ENCODE results near the gene NAA15. TPM values are rescaled to one million over a fixed set of nuclear protein-coding genes. Genes with fewer than 3 reads are reported as not detected.

The NAA15 gene
- total and polyA plus RNA-seq, 2 of the 8 experiments (the other 6 are each of a cell fraction or from before 2014, with no cell fraction given): 9.7 to 124 TPM

DNA sequence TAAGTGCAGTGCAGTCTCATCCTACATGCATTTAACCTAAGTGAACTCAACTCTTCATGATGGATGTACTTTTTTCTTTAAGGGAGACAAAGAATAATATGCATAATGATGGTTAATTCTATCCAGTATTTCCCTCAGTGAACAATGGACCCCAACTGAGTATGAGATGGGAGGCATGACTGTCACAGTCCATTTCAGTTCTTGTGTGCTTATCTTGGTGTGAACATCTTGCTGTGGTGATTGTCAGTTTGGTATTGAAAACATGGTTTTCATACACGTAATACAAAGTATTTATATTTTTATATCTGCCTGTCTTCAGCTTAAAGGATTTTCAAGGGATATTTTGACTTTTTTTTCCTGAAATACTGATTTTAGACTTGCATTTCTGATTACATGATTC is 72.9 kb downstream of the NAA15 start:
- Histone ChIP-seq H2AFZ (ENCODE audit: low read length) (no peak overlapping the region), H3K79me1 (ENCODE audit: low read depth, low read length) (no peaks in the 10 kb centered on the region), H3K4me2 (ENCODE audit: insufficient read depth in 1 of 2, low read depth in 2 of 2, low read length in 2 of 2) (no peak overlapping the region), H3K56ac (replicated peaks; ENCODE audit: insufficient read length, low read depth, low read length) (no peak overlapping the region), H3K9me3 (ENCODE audit: insufficient read depth in 2 of 2, low read depth in 1 of 2, low read length in 1 of 2) (no peaks in the 10 kb centered on the region), H3K23ac (ENCODE audit: insufficient read length) (no peak overlapping the region), H2AK5ac (ENCODE audit: low read depth, low read length) (no peak overlapping the region), H2BK15ac (ENCODE audit: low read length) (no peak overlapping the region), H3K27ac (ENCODE audit: low read depth, low read length) (no peak overlapping the region), H4K20me1 (replicated peaks in 1 of 2; ENCODE audit: control insufficient read depth in 1 of 2, insufficient read depth in 2 of 2, low read length in 2 of 2) (peaks cover 3 to 6% of the 10 kb centered on the region in 2 experiments), H3K27me3 (replicated peaks in 1 of 4; ENCODE audit: control insufficient read depth in 3 of 4, extremely low read depth in 1 of 4, insufficient read depth in 3 of 4, low read length in 3 of 4) (no peaks in the 10 kb centered on the region), H3K23me2 (ENCODE audit: low read depth, low read length) (no peaks in the 10 kb centered on the region), H3K79me2 (ENCODE audit: control insufficient read depth in 1 of 2, insufficient read depth in 2 of 2, low read length in 2 of 2) (no peaks in the 10 kb centered on the region; a peak in 1 of 4 replicates), H4K8ac (ENCODE audit: extremely low read depth, insufficient read depth, low read length) (no peak overlapping the region), H4K91ac (replicated peaks; ENCODE audit: insufficient read length, low read length) (no peak overlapping the region), H2BK120ac (replicated peaks; ENCODE audit: low read depth, low read length) (no peak overlapping the region), H4K5ac (ENCODE audit: insufficient read length, low read depth, low read length) (no peak overlapping the region), H2BK5ac (ENCODE audit: low read depth, low read length) (no peak overlapping the region), H3K4me1 (replicated peaks in 1 of 4; ENCODE audit: control insufficient read depth in 3 of 4, insufficient read depth in 4 of 4, low read length in 3 of 4) (no peaks in the 10 kb centered on the region), H3K36me3 (ENCODE audit: control insufficient read depth in 2 of 4, insufficient read depth in 4 of 4, low read length in 3 of 4) (peaks cover 4 to 58% (median 27%) of the 10 kb centered on the region in 4 experiments; a peak in 6 of 8 replicates), H3K4me3 (ENCODE audit: extremely low read depth in 1 of 4, insufficient read depth in 2 of 4, low read depth in 3 of 4, low read length in 4 of 4) (no peak overlapping the region), H3K4ac (replicated peaks; ENCODE audit: insufficient read length, low read depth, low read length) (no peak overlapping the region), H3K14ac (ENCODE audit: insufficient read length) (no peak overlapping the region), H3K18ac (ENCODE audit: extremely low read depth, low read length) (no peak overlapping the region), H2BK12ac (ENCODE audit: low read depth, low read length) (no peak overlapping the region), H2BK20ac (ENCODE audit: low read length) (no peak overlapping the region), H3K9ac (replicated peaks in 1 of 4; ENCODE audit: extremely low read depth in 1 of 4, low read depth in 3 of 4, low read length in 3 of 4) (no peak overlapping the region)
- CTCF ChIA-PET (ENCODE audit: partially characterized antibody): no interaction called here
- no peak for DNase-seq (ENCODE audit: low read depth in 1 of 2, low spot score in 2 of 2)
- WGBS, 2 experiments (ENCODE audit: extremely low coverage in 1 of 2, insufficient coverage in 1 of 2, insufficient read length in 1 of 2, insufficient replicate concordance in 2 of 2, low coverage in 1 of 2, low lambda C conversion rate in 2 of 2, missing lambda C conversion rate in 1 of 2): 87% methylated on average over 1 of the region's 1 CpG; no CpG with 5 or more reads in 1 of the 2 experiments
- FAIRE-seq: no peak
- POLR2A ChIA-PET (ENCODE audit: partially characterized antibody): no interaction called here
- TF ChIP-seq RBBP5 (IDR thresholded peaks at IDR 0.05; ENCODE audit: borderline replicate concordance, low read depth, low read length) (no peak), KDM4A (IDR thresholded peaks at IDR 0.05; ENCODE audit: low read depth, low read length, severe bottlenecking) (no peak), RFX5 (IDR thresholded peaks at IDR 0.05; ENCODE audit: borderline replicate concordance, low read depth, low read length) (no peak), MAX (IDR thresholded peaks at IDR 0.05) (no peak), TEAD4 (IDR thresholded peaks at IDR 0.05; ENCODE audit: low read depth, low read length) (no peak), HDAC6 (IDR thresholded peaks at IDR 0.05; ENCODE audit: low read depth, low read length) (no peak), NANOG (IDR thresholded peaks at IDR 0.05; ENCODE audit: insufficient read depth, low read depth, low read length, poor library complexity, severe bottlenecking) (no peak), TBP (IDR thresholded peaks at IDR 0.05; ENCODE audit: low read depth, low read length) (no peak), TAF7 (optimal IDR thresholded peaks at IDR 0.05; ENCODE audit: borderline replicate concordance, low read depth, low read length) (no peak), RNF2 (IDR thresholded peaks at IDR 0.05; ENCODE audit: borderline replicate concordance, low read depth, low read length, missing control alignments, poor library complexity, severe bottlenecking) (no peak), CREB1 (IDR thresholded peaks at IDR 0.05) (no peak)

All from H1 (cell line).